Neural progenitor cell (in vitro differentiated cells): Measurements from ENCODE around the gene CYP1A2. TPM values are rescaled to one million over a fixed set of nuclear protein-coding genes. Genes with fewer than 3 reads are reported as not detected.

Experiments
- DNase-seq: peaks from one replicate; pipeline ENCODE4 v3.0.0-alpha.2; 2016; ENCODE audit warnings: low spot score
- H2AFZ ChIP-seq: fragments of 200-600 bp; sonication (generic); replicated peaks from 2 replicates; pipeline ENCODE4 v1.6.1; 2016; ENCODE audit warnings: antibody characterized with exemption
- H3F3A ChIP-seq: fragments of 200-600 bp; sonication (generic); 2 replicates; pipeline ENCODE4 v1.6.1; 2016; ENCODE audit warnings: antibody characterized with exemption, low read depth
- H3K27ac ChIP-seq: fragments of 200-600 bp; sonication (generic); 2 replicates; pipeline ENCODE4 v1.5.1; 2016; ENCODE audit warnings: mild to moderate bottlenecking
- H3K27me3 ChIP-seq: fragments of 200-600 bp; sonication (generic); 2 replicates; pipeline ENCODE4 v1.6.1; 2016; ENCODE audit warnings: mild to moderate bottlenecking, moderate library complexity
- H3K36me3 ChIP-seq: fragments of 200-600 bp; sonication (generic); 2 replicates; pipeline ENCODE4 v1.5.1; 2016
- H3K4me1 ChIP-seq: fragments of 200-600 bp; sonication (generic); 2 replicates; pipeline ENCODE4 v1.6.1; 2016; ENCODE audit warnings: mixed run types
- H3K4me2 ChIP-seq: fragments of 200-600 bp; sonication (generic); 2 replicates; pipeline ENCODE4 v1.6.1; 2016
- H3K4me3 ChIP-seq: fragments of 200-600 bp; sonication (generic); 2 replicates; pipeline ENCODE4 v1.5.1; 2016
- H3K79me2 ChIP-seq: fragments of 200-600 bp; sonication (generic); 2 replicates; pipeline ENCODE4 v1.6.1; 2016; ENCODE audit warnings: low read depth
- H3K9ac ChIP-seq: fragments of 200-600 bp; sonication (generic); 2 replicates; pipeline ENCODE4 v1.6.1; 2016
- H3K9me3 ChIP-seq: fragments of 200-600 bp; sonication (generic); 2 replicates; pipeline ENCODE4 v1.5.1; 2016; ENCODE audit warnings: low read depth
- H4K20me1 ChIP-seq: fragments of 200-600 bp; sonication (generic); 2 replicates; pipeline ENCODE4 v1.6.1; 2016; ENCODE audit warnings: low read depth
- H3K27ac Mint-ChIP-seq: 3 replicates; pipeline ENCODE4 v1.8.0; 2021; ENCODE audit warnings: mixed read lengths
- H3K27me3 Mint-ChIP-seq: 2 replicates; pipeline ENCODE4 v1.8.0; 2022; ENCODE audit warnings: low read depth, mild to moderate bottlenecking, inconsistent platforms, moderate library complexity, mixed read lengths; ENCODE audit not compliant: insufficient read depth
- H3K36me3 Mint-ChIP-seq: 3 replicates; pipeline ENCODE4 v1.8.0; 2021; ENCODE audit warnings: mixed read lengths
- H3K4me1 Mint-ChIP-seq: 3 replicates; pipeline ENCODE4 v1.8.0; 2021; ENCODE audit warnings: mixed read lengths
- H3K4me3 Mint-ChIP-seq: 3 replicates; pipeline ENCODE4 v1.8.0; 2021; ENCODE audit warnings: mild to moderate bottlenecking, moderate library complexity, mixed read lengths
- H3K9me3 Mint-ChIP-seq: 3 replicates; pipeline ENCODE4 v1.8.0; 2020; ENCODE audit warnings: mixed read lengths
- EZH2 ChIP-seq: fragments of 200-600 bp; sonication (generic); IDR thresholded peaks from 2 replicates; pipeline ENCODE4 v1.6.1; 2017; ENCODE audit warnings: antibody characterized with exemption, mild to moderate bottlenecking, moderate library complexity
- EZH2phosphoT487 ChIP-seq: fragments of 200-600 bp; sonication (generic); IDR thresholded peaks from 2 replicates; pipeline ENCODE4 v1.6.1; 2017; ENCODE audit warnings: antibody characterized with exemption
- total RNA-seq: library from RNA; depleted of rRNA; stranded (reverse); fragments of >200 nt; gene quantifications from 2 replicates; pipeline ENCODE4 v1.2.3, GENCODE V29; 2015; ENCODE audit warnings: low replicate concordance
- TF ChIP-seq, protein P1 (sequence below): fragments of 200-600 bp; sonication (generic); IDR thresholded peaks from 2 replicates; pipeline ENCODE4 v1.5.1; 2017; ENCODE audit warnings: antibody characterized with exemption, mild to moderate bottlenecking

The CYP1A2 gene
- total RNA-seq, 1 donor from 2014 or later = not detected

DNA sequence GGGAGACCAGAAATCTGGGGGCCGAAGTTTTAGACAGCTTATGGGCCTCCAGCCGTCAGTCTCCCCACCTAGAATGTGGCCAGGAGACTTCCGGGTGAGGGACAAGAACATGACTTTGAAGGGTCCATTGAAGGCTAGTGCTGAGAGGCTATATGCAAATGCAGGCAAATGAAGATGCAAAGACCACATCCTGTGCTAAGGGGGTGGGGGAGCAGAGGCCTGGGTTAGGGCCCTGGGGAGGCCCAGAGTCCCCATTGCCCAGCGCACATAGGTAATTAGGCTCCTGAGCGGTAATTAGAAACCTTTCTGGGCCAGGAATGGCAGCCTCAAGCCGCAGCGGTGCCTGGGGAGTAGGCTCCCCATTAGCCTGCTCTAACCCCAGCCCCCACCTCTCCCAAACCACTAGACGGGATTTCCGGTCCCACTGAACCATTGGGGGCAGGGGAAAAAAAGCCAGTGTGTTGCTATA, 40.1 kb downstream of the CYP1A2 start:
- Histone ChIP-seq H3K27ac (no peak overlapping the region), H3K4me1 (peaks cover 22% of the 10 kb centered on the region), H3K79me2 (peaks cover 85% of the 10 kb centered on the region), H3K4me3 (no peak overlapping the region), H3K36me3 (no peaks in the 10 kb centered on the region), H3K9me3 (no peaks in the 10 kb centered on the region), H3K4me2 (peak overlapping the region; percentile 35), H2AFZ (no peak overlapping the region), H4K20me1 (peaks cover 100% of the 10 kb centered on the region), H3F3A (no peaks in the 10 kb centered on the region), H3K27me3 (no peaks in the 10 kb centered on the region), H3K9ac (no peak overlapping the region)
- Mint-ChIP-seq H3K9me3 (no peaks in the 10 kb centered on the region), H3K4me1 (peaks cover 54% of the 10 kb centered on the region), H3K4me3 (no peak overlapping the region), H3K36me3 (peaks cover 2% of the 10 kb centered on the region), H3K27me3 (peaks cover 1% of the 10 kb centered on the region), H3K27ac (no peak overlapping the region)
- peak; percentile 21 for DNase-seq
- TF ChIP-seq EZH2phosphoT487 (no peak), EZH2 (no peak)
- TF ChIP-seq, protein P1, sequence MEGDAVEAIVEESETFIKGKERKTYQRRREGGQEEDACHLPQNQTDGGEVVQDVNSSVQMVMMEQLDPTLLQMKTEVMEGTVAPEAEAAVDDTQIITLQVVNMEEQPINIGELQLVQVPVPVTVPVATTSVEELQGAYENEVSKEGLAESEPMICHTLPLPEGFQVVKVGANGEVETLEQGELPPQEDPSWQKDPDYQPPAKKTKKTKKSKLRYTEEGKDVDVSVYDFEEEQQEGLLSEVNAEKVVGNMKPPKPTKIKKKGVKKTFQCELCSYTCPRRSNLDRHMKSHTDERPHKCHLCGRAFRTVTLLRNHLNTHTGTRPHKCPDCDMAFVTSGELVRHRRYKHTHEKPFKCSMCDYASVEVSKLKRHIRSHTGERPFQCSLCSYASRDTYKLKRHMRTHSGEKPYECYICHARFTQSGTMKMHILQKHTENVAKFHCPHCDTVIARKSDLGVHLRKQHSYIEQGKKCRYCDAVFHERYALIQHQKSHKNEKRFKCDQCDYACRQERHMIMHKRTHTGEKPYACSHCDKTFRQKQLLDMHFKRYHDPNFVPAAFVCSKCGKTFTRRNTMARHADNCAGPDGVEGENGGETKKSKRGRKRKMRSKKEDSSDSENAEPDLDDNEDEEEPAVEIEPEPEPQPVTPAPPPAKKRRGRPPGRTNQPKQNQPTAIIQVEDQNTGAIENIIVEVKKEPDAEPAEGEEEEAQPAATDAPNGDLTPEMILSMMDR = no peak

DNA sequence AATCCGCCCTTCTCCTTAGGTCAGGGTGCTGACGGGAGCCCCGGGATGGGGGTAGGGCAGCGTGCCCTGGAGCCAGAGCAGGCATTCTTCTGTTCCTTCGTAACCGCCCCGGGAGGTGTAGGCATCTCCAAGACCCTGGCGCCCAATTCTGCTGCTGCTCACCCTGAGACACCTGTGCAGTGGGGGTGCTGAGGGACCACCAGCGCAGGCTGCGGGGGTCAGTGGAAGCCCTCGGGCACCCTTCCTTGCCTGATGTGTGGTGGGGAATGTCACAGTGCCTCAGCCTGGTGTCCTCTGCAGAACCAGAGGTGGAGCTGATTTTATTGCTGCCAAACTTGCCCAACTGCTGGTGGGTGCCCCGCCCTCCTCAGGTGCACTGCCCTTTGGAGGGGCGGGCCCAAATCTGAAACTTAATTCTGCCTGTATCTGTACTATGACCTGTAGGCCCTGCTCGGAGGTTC, 40.6 kb downstream of the CYP1A2 start:
- H3K4me1 Mint-ChIP-seq = peaks cover 53% of the 10 kb centered on the region
- Histone ChIP-seq H3K9me3 (no peaks in the 10 kb centered on the region), H3K4me1 (peaks cover 20% of the 10 kb centered on the region), H3K79me2 (peaks cover 82% of the 10 kb centered on the region), H4K20me1 (peaks cover 98% of the 10 kb centered on the region), H3F3A (no peaks in the 10 kb centered on the region), H3K4me3 (no peak overlapping the region), H3K9ac (no peak overlapping the region), H2AFZ (no peak overlapping the region), H3K36me3 (no peaks in the 10 kb centered on the region), H3K27me3 (no peaks in the 10 kb centered on the region), H3K27ac (no peak overlapping the region), H3K4me2 (peak overlapping the region; percentile 35)
- H3K36me3 Mint-ChIP-seq = peaks cover 2% of the 10 kb centered on the region
- H3K27ac Mint-ChIP-seq = no peak overlapping the region
- no peak overlapping the region for H3K4me3 Mint-ChIP-seq
- no peaks in the 10 kb centered on the region for H3K9me3 Mint-ChIP-seq
- DNase-seq = no peak
- no peaks in the 10 kb centered on the region for H3K27me3 Mint-ChIP-seq
- no peak for TF ChIP-seq EZH2
- TF ChIP-seq EZH2phosphoT487 = no peak
- TF ChIP-seq, protein P1 = no peak

DNA sequence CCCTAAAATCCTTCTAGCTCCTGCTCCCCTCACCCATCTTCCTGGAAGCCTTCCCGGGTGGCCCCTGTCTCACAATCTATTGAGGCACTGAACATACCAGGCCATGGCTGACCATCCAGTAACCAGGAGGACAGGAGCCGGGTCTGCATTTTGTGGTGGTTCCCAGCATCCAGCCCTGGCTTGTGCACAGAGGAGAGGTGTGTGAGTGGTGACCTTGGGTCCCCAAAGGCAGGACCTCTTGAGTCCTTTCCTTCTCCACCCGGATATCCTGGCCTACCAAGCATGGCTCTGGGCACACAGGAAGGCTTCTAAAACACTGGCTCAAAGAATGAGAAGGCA, 41.1 kb downstream of the CYP1A2 start:
- Mint-ChIP-seq H3K36me3 (peaks cover 2% of the 10 kb centered on the region), H3K4me3 (no peak overlapping the region), H3K27me3 (no peaks in the 10 kb centered on the region), H3K9me3 (no peaks in the 10 kb centered on the region), H3K4me1 (peaks cover 49% of the 10 kb centered on the region), H3K27ac (no peak overlapping the region)
- no peak for TF ChIP-seq EZH2phosphoT487
- no peak for TF ChIP-seq EZH2
- TF ChIP-seq, protein P1 = no peak
- Histone ChIP-seq H3K4me2 (no peak overlapping the region), H3K4me3 (no peak overlapping the region), H3K27ac (no peak overlapping the region), H3K36me3 (no peaks in the 10 kb centered on the region), H3F3A (no peaks in the 10 kb centered on the region), H3K4me1 (peaks cover 20% of the 10 kb centered on the region), H3K9me3 (no peaks in the 10 kb centered on the region), H2AFZ (no peak overlapping the region), H3K27me3 (no peaks in the 10 kb centered on the region), H3K79me2 (peaks cover 77% of the 10 kb centered on the region), H3K9ac (no peak overlapping the region), H4K20me1 (peaks cover 98% of the 10 kb centered on the region)
- DNase-seq = no peak
